CD14-positive monocyte (primary cell): ENCODE data around the gene PEX5. TPM values are rescaled to one million over a fixed set of nuclear protein-coding genes. Genes with fewer than 3 reads are reported as not detected.

Source experiments
- DNase-seq, 3 donors: peaks; one replicate each; pipeline ENCODE4 v3.0.0-alpha.2; 2011 to 2022
- H2AFZ ChIP-seq: 2 replicates; pipeline ENCODE4 v1.6.0; 2012; ENCODE audit warnings: mild to moderate bottlenecking, low read depth, low read length, inconsistent platforms; ENCODE audit not compliant: insufficient read depth, poor library complexity, severe bottlenecking
- H3K27ac ChIP-seq, 2 donors: 1 replicate in 1 of 2; 2 replicates in 1 of 2; pipeline ENCODE4 v1.5.1; 2012 to 2013; ENCODE audit warnings: low read length in 2 of 2, control low read depth in 1 of 2, inconsistent platforms in 1 of 2, low read depth in 1 of 2, mild to moderate bottlenecking in 1 of 2
- H3K27me3 ChIP-seq, 2 donors: one replicate each; pipeline versions ENCODE4 v1.6.0 to v1.6.1; 2011 to 2013; ENCODE audit warnings: low read length in 2 of 2; ENCODE audit not compliant: control insufficient read depth in 2 of 2, insufficient read depth in 2 of 2
- H3K36me3 ChIP-seq, 2 donors: replicated peaks in 1 of 2; 1 replicate in 1 of 2; 2 replicates in 1 of 2; pipeline versions ENCODE4 v1.5.1 to v1.6.1; 2012 to 2013; ENCODE audit warnings: low read length in 2 of 2, control low read depth in 1 of 2, inconsistent platforms in 1 of 2, mild to moderate bottlenecking in 1 of 2; ENCODE audit not compliant: insufficient read depth in 2 of 2, control insufficient read depth in 1 of 2
- H3K4me1 ChIP-seq, 2 donors: 1 replicate in 1 of 2; 2 replicates in 1 of 2; pipeline versions ENCODE4 v1.5.1 to v1.6.1; 2012 to 2013; ENCODE audit warnings: low read length in 2 of 2, control low read depth in 1 of 2, inconsistent platforms in 1 of 2, mild to moderate bottlenecking in 1 of 2, moderate library complexity in 1 of 2; ENCODE audit not compliant: insufficient read depth in 2 of 2, control insufficient read depth in 1 of 2
- H3K4me2 ChIP-seq: replicated peaks from 2 replicates; pipeline ENCODE3; 2012; ENCODE audit warnings: low read length, moderate library complexity, mild to moderate bottlenecking; ENCODE audit not compliant: poor library complexity, severe bottlenecking; ENCODE audit errors: extremely low read depth
- H3K4me3 ChIP-seq, 3 experiments: fragments of 200-600 bp in 1 of 3; sonication (generic) in 1 of 3; replicated peaks in 1 of 3; 1 replicate in 2 of 3; 2 replicates in 1 of 3; pipeline ENCODE4 v1.5.1; 2011 to 2013; ENCODE audit warnings: low read length in 3 of 3, mild to moderate bottlenecking in 3 of 3, control low read depth in 2 of 3, low read depth in 2 of 3, inconsistent platforms in 1 of 3, moderate library complexity in 1 of 3
- H3K79me2 ChIP-seq: 2 replicates; pipeline ENCODE4 v1.6.0; 2012; ENCODE audit warnings: mild to moderate bottlenecking, control low read depth, inconsistent platforms, low read length, moderate library complexity; ENCODE audit not compliant: insufficient read depth
- H3K9ac ChIP-seq: 2 replicates; pipeline ENCODE4 v1.6.0; 2017; ENCODE audit warnings: low read length, mild to moderate bottlenecking; ENCODE audit not compliant: insufficient read depth, poor library complexity, severe bottlenecking
- H3K9me3 ChIP-seq, 2 donors: replicated peaks in 1 of 2; 1 replicate in 1 of 2; 2 replicates in 1 of 2; pipeline versions ENCODE4 v1.5.1 to v1.6.1; 2012 to 2013; ENCODE audit warnings: low read length in 2 of 2, control low read depth in 1 of 2; ENCODE audit not compliant: control insufficient read depth in 1 of 2, insufficient read depth in 1 of 2
- H4K20me1 ChIP-seq: 2 replicates; pipeline ENCODE4 v1.6.0; 2012; ENCODE audit warnings: mild to moderate bottlenecking, low read length, control low read depth, moderate library complexity; ENCODE audit not compliant: insufficient read depth
- H3K27ac Mint-ChIP-seq, 7 donors: one replicate each; pipeline ENCODE4 v1.8.0; 2020; ENCODE audit warnings: mild to moderate bottlenecking in 7 of 7, mixed read lengths in 7 of 7, moderate library complexity in 6 of 7, inconsistent platforms in 2 of 7
- H3K27me3 Mint-ChIP-seq, 3 donors: one replicate each; pipeline ENCODE4 v1.8.0; 2021 to 2022; ENCODE audit warnings: low read depth in 3 of 3, mild to moderate bottlenecking in 3 of 3, mixed read lengths in 3 of 3, moderate library complexity in 3 of 3, inconsistent platforms in 1 of 3
- H3K36me3 Mint-ChIP-seq, 2 donors: one replicate each; pipeline ENCODE4 v1.8.0; 2020; ENCODE audit warnings: mixed read lengths in 2 of 2, inconsistent platforms in 1 of 2, mild to moderate bottlenecking in 1 of 2
- H3K4me1 Mint-ChIP-seq: one replicate; pipeline ENCODE4 v1.8.0; 2020; ENCODE audit warnings: mild to moderate bottlenecking, mixed read lengths
- H3K4me3 Mint-ChIP-seq, 2 donors: one replicate each; pipeline ENCODE4 v1.8.0; 2020; ENCODE audit warnings: mild to moderate bottlenecking in 2 of 2, mixed read lengths in 2 of 2, moderate library complexity in 1 of 2
- H3K9me3 Mint-ChIP-seq, 7 donors: one replicate each; pipeline ENCODE4 v1.8.0; 2020 to 2022; ENCODE audit warnings: mixed read lengths in 7 of 7, mild to moderate bottlenecking in 6 of 7, moderate library complexity in 6 of 7, inconsistent platforms in 2 of 7
- CTCF ChIP-seq: fragments of 200-600 bp; IDR thresholded peaks from one replicate; pipeline ENCODE4 v1.8.0; 2022; ENCODE audit warnings: antibody characterized with exemption, mild to moderate bottlenecking
- WGBS: methylation state at CpG from one replicate; pipeline ENCODE4 v1.1.5; 2013; ENCODE audit warnings: missing lambda C conversion rate; ENCODE audit not compliant: insufficient coverage; 5-methylcytosine and 5-hydroxymethylcytosine counted together
- intact Hi-C, 2 donors: fragments of 100-400 bp; cut with micrococcal nuclease; formaldehyde crosslinking; loops; one replicate each; pipeline versions ENCODE4 v1.15.0 to v1.15.1; 2023
- polyA minus RNA-seq: library from RNA; depleted of rRNA, polyadenylated mRNA; stranded (reverse); fragments of >200 nt; gene quantifications from 2 replicates; pipeline ENCODE4 v1.2.3, GENCODE V29; 2012
- polyA plus RNA-seq, 3 donors: library from polyadenylated mRNA; depleted of rRNA in 1 of 3; unstranded in 2 of 3; stranded (reverse) in 1 of 3; fragments of 300-500 nt in 2 of 3; fragments of >200 nt in 1 of 3; fragmentation: Illumina TruSeq in 2 of 3; gene quantifications; 1 replicate in 2 of 3; 2 replicates in 1 of 3; pipeline ENCODE4 v1.2.3, GENCODE V29; 2012 to 2021
- total RNA-seq, 12 experiments: library from RNA in 1 of 12; stranded (reverse) in 1 of 12; fragments of 120-200 nt in 1 of 12; gene quantifications; one replicate each; pipeline ENCODE4 v1.2.4 and lab custom pipeline; 2013 to 2026; ENCODE audit warnings: mixed read lengths in 6 of 12, inconsistent platforms in 1 of 12

PEX5 gene
- 9.0 TPM for total RNA-seq (2013)
- polyA plus RNA-seq (10 to 100 TPM in 1 of 3 donors, 1 to 10 TPM in 2; 4.3 to 11.3 (median 7.1) TPM), polyA minus RNA-seq (4.0 and 7.1 TPM in 2 replicates), total RNA-seq (lab: John Stamatoyannopoulos, UW) (4.2 to 18.1 (median 11.3) reads per million in 11 experiments)

GRCh38 chr12:7189398-7190267, at the start of gene PEX5:
Gene PEX5, plus strand, starts transcription at chr12:7189686. Its CDS starts 692 bp downstream, at chr12:7190378.
- Histone ChIP-seq H3K9me3 (no peaks in the 10 kb centered on the region), H2AFZ (peak within 1 kb of the TSS; percentile 99), H4K20me1 (no peaks in the 10 kb centered on the region), H3K9ac (peak within 1 kb of the TSS; percentile 79), H3K4me3 (peak within 1 kb of the TSS; percentile 55 to 97 (median 93)), H3K4me1 (peaks cover 15 to 28% of the 10 kb centered on the region in 2 donors), H3K27me3 (no peaks in the 10 kb centered on the region), H3K27ac (peak within 1 kb of the TSS; percentile 58 to 95), H3K4me2 (peak within 1 kb of the TSS; percentile 98), H3K79me2 (no peaks in the 10 kb centered on the region), H3K36me3 (peaks cover 0 to 24% of the 10 kb centered on the region in 2 donors)
- peaks cover 18 to 25% of the 10 kb centered on the region in 2 donors for H3K36me3 Mint-ChIP-seq
- H3K4me1 Mint-ChIP-seq: peaks cover 23% of the 10 kb centered on the region
- peaks cover 0 to 2% (median 1%) of the 10 kb centered on the region in 3 donors for H3K27me3 Mint-ChIP-seq
- peak within 1 kb of the TSS; percentile 89 to 97 (median 95) for H3K27ac Mint-ChIP-seq
- WGBS: under 1% methylated on average over 43 of the region's 68 CpGs
- H3K9me3 Mint-ChIP-seq: no peaks in the 10 kb centered on the region
- TF ChIP-seq CTCF: no peak
- DNase-seq: peak; percentile 72 to 84 (median 73)
- intact Hi-C loops: no loop called here
- H3K4me3 Mint-ChIP-seq: peak within 1 kb of the TSS; percentile 88 to 97

- no peak overlapping the region for H3K4me3 ChIP-seq
- H3K27me3 ChIP-seq: no peaks in the 10 kb centered on the region
- Mint-ChIP-seq H3K4me1 (peaks cover 10% of the 10 kb centered on the region), H3K4me3 (peak overlapping the region; percentile 13 to 32), H3K27me3 (peaks cover 0 to 1% (median 0%) of the 10 kb centered on the region in 3 donors), H3K9me3 (peaks cover 0 to 5% (median 0%) of the 10 kb centered on the region in 7 donors), H3K27ac (peak overlapping the region in 2 of 7 donors; percentile 3 to 27), H3K36me3 (peaks cover 36 to 45% of the 10 kb centered on the region in 2 donors)
- H2AFZ ChIP-seq: no peak overlapping the region
- no peak overlapping the region for H3K9ac ChIP-seq
- H3K27ac ChIP-seq: no peak overlapping the region
- intact Hi-C loops: loop anchor here in 1 of 2 donors (5.0 to 10.0 kb wide), 2 partner anchors 313 to 496 kb away; no protein-coding TSS in a partner anchor
- no peak for TF ChIP-seq CTCF
- H3K9me3 ChIP-seq: no peaks in the 10 kb centered on the region
- no peak for DNase-seq
- H3K4me1 ChIP-seq: peaks cover 0 to 8% of the 10 kb centered on the region in 2 donors
- H4K20me1 ChIP-seq: no peaks in the 10 kb centered on the region
- 94% methylated on average over 3 of the region's 7 CpGs for WGBS
- H3K79me2 ChIP-seq: no peaks in the 10 kb centered on the region
- H3K36me3 ChIP-seq: peaks cover 5 to 8% of the 10 kb centered on the region in 2 donors
- no peak overlapping the region for H3K4me2 ChIP-seq
Observed at GRCh38 chr12:7141351-7142005, 48.0 kb upstream of the PEX5 start.
